ENCODE results near the gene L1CAM.

GRCh38 chrX:153911798-153912197, 25.8 kb upstream of the L1CAM start:
- TF ChIP-seq CTCF (IDR thresholded peaks at IDR 0.05; ENCODE audit: poor library complexity) (no peak), EZH2 (IDR thresholded peaks at IDR 0.05; ENCODE audit: borderline replicate concordance) (no peak), EZH2phosphoT487 (IDR thresholded peaks at IDR 0.05; ENCODE audit: low read depth, severe bottlenecking, unreplicated experiment) (no peak)
